HCT116 (cell line): Measurements from ENCODE around the gene TTC8. TPM values are rescaled to one million over a fixed set of nuclear protein-coding genes. Genes with fewer than 3 reads are reported as not detected.

Experiments used
- ATAC-seq: fragments of 200-7000 bp; cut with Tn5 transposase; 2 replicates; pipeline ENCODE4 v1.9.1; 2020; ENCODE audit warnings: mild to moderate bottlenecking, moderate library complexity
- BruUV-seq: library from RNA; stranded (reverse); fragments of 400-500 nt; replicated peaks from 2 replicates; lab custom pipeline; 2021; lab: Mats Ljungman, UMichigan
- CTCF ChIA-PET: fragments of 300-600 bp; sonication (Branson Sonifier 250); formaldehyde crosslinking; loops from one replicate; lab custom pipeline; 2021; ENCODE audit warnings: antibody characterized with exemption; lab: Charles Lee
- POLR2A ChIA-PET: fragments of 300-600, 350-600 bp; sonication (Branson Sonifier 250); formaldehyde crosslinking; loops from one replicate; lab custom pipeline; 2021; ENCODE audit warnings: antibody characterized with exemption; lab: Charles Lee
- RAD21 ChIA-PET, 2 experiments: fragments of 300-600 bp; sonication (Branson Sonifier 250); formaldehyde crosslinking; loops; one replicate each; lab custom pipeline; 2023; ENCODE audit warnings: low total read pairs in 2 of 2; ENCODE audit not compliant: uncharacterized antibody in 2 of 2, unreplicated experiment in 2 of 2, low non-redundant PET in 1 of 2; lab: Charles Lee
- DNase-seq: peaks from one replicate; pipeline ENCODE4 v3.0.0-alpha.2; 2010; ENCODE audit warnings: low read depth, low spot score
- H2AFZ ChIP-seq: fragments of 200-600 bp; shearing (Covaris generic), sonication (generic); 2 replicates; pipeline ENCODE4 v1.6.1; 2017; ENCODE audit warnings: low read depth, mixed run types, mixed read lengths, antibody characterized with exemption, low read length; ENCODE audit not compliant: poor library complexity, severe bottlenecking
- H3K27ac ChIP-seq: 2 replicates; pipeline ENCODE4 v1.5.1; 2012; ENCODE audit warnings: low read depth, low read length
- H3K27me3 ChIP-seq: fragments of 200-600 bp; sonication (generic); 2 replicates; pipeline ENCODE4 v1.6.1; 2016; ENCODE audit warnings: mixed run types, low read length, mixed read lengths; ENCODE audit not compliant: insufficient read depth
- H3K36me3 ChIP-seq, 2 experiments: fragments of 200-500 bp in 1 of 2; fragments of 200-600 bp in 1 of 2; sonication (Bioruptor generic) in 1 of 2; sonication (generic) in 1 of 2; 2 replicates each; pipeline versions ENCODE4 v1.5.1 to v1.6.1; 2014 to 2016; ENCODE audit warnings: low read length in 2 of 2, inconsistent platforms in 1 of 2, mixed read lengths in 1 of 2, mixed run types in 1 of 2; ENCODE audit not compliant: insufficient read depth in 2 of 2, control insufficient read depth in 1 of 2
- H3K4me1 ChIP-seq, 2 experiments: fragments of 200-600 bp in 1 of 2; sonication (generic) in 1 of 2; 2 replicates each; pipeline versions ENCODE4 v1.5.1 to v1.6.1; 2012 to 2017; ENCODE audit warnings: low read length in 2 of 2, inconsistent platforms in 1 of 2, mild to moderate bottlenecking in 1 of 2, mixed read lengths in 1 of 2, mixed run types in 1 of 2, moderate library complexity in 1 of 2; ENCODE audit not compliant: insufficient read depth in 2 of 2, control insufficient read depth in 1 of 2
- H3K4me2 ChIP-seq: fragments of 200-600 bp; sonication (generic); 2 replicates; pipeline ENCODE4 v1.6.1; 2017; ENCODE audit warnings: mixed run types, low read length, mixed read lengths
- H3K4me3 ChIP-seq, 2 experiments: fragments of 200-600 bp in 1 of 2; sonication (generic) in 1 of 2; replicated peaks in 1 of 2; 2 replicates each; pipeline ENCODE4 v1.5.1; 2011 to 2016; ENCODE audit warnings: low read length in 2 of 2, control low read depth in 1 of 2, low read depth in 1 of 2, mild to moderate bottlenecking in 1 of 2, mixed read lengths in 1 of 2, mixed run types in 1 of 2
- H3K79me2 ChIP-seq: fragments of 200-600 bp; sonication (generic); 2 replicates; pipeline ENCODE4 v1.6.1; 2017; ENCODE audit warnings: mild to moderate bottlenecking, mixed run types, low read length, moderate library complexity, mixed read lengths; ENCODE audit not compliant: insufficient read depth
- H3K9ac ChIP-seq: fragments of 200-600 bp; sonication (generic); 2 replicates; pipeline ENCODE4 v1.6.1; 2016; ENCODE audit warnings: low read length, mixed read lengths
- H3K9me2 ChIP-seq: fragments of 200-600 bp; sonication (generic), shearing (Covaris generic); 2 replicates; pipeline ENCODE4 v1.6.1; 2017; ENCODE audit warnings: mixed run types, mild to moderate bottlenecking, moderate library complexity; ENCODE audit not compliant: insufficient read depth
- H3K9me3 ChIP-seq, 2 experiments: fragments of 200-500 bp in 1 of 2; fragments of 200-600 bp in 1 of 2; sonication (Bioruptor generic) in 1 of 2; sonication (generic) in 1 of 2; 2 replicates each; pipeline ENCODE4 v1.6.1; 2014 to 2017; ENCODE audit warnings: low read length in 2 of 2, mixed read lengths in 2 of 2, inconsistent platforms in 1 of 2, low read depth in 1 of 2, mild to moderate bottlenecking in 1 of 2, mixed run types in 1 of 2, moderate library complexity in 1 of 2; ENCODE audit not compliant: control insufficient read depth in 1 of 2, insufficient read depth in 1 of 2
- H4K20me1 ChIP-seq: fragments of 200-600 bp; sonication (generic), shearing (Covaris generic); 2 replicates; pipeline ENCODE4 v1.6.1; 2017; ENCODE audit warnings: mixed run types, mild to moderate bottlenecking, moderate library complexity; ENCODE audit not compliant: insufficient read depth
- CBX3 ChIP-seq: IDR thresholded peaks from 2 replicates; pipeline ENCODE4 v1.6.1; 2012; ENCODE audit warnings: low read depth
- ELF1 ChIP-seq: IDR thresholded peaks from 2 replicates; pipeline ENCODE4 v1.6.1; 2012; ENCODE audit warnings: low read depth, borderline replicate concordance
- EZH2phosphoT487 ChIP-seq: fragments of 200-600 bp; IDR thresholded peaks from 2 replicates; pipeline ENCODE4 v1.6.1; 2018; ENCODE audit warnings: antibody characterized with exemption, borderline replicate concordance
- POLR2AphosphoS5 ChIP-seq: IDR thresholded peaks from 2 replicates; pipeline ENCODE4 v1.6.1; 2011; ENCODE audit warnings: mild to moderate bottlenecking, low read depth, low read length, moderate library complexity
- RAD21 ChIP-seq: IDR thresholded peaks from 2 replicates; pipeline ENCODE4 v1.6.1; 2012; ENCODE audit warnings: low read depth, mild to moderate bottlenecking
- REST ChIP-seq: IDR thresholded peaks from 2 replicates; pipeline ENCODE4 v1.6.1; 2012; ENCODE audit warnings: low read depth
- SIN3A ChIP-seq: IDR thresholded peaks from 2 replicates; pipeline ENCODE4 v1.6.1; 2012; ENCODE audit warnings: low read depth
- SP1 ChIP-seq: IDR thresholded peaks from 2 replicates; pipeline ENCODE4 v1.6.1; 2012; ENCODE audit warnings: low read depth
- ZFX ChIP-seq: fragments of 450-650 bp; IDR thresholded peaks from 2 replicates; pipeline ENCODE4 v1.6.1; 2017
- intact Hi-C: fragments of 100-400 bp; cut with micrococcal nuclease; formaldehyde crosslinking; loops from 2 replicates; pipeline ENCODE4 v1.10.0; 2022
- total RNA-seq: library from RNA; stranded (reverse); gene quantifications from one replicate; pipeline ENCODE4 v1.2.1, GENCODE V29; 2021; ENCODE audit not compliant: unreplicated experiment

Gene TTC8
- total RNA-seq, 1 experiment from 2014 or later, result 21.4 TPM

DNA sequence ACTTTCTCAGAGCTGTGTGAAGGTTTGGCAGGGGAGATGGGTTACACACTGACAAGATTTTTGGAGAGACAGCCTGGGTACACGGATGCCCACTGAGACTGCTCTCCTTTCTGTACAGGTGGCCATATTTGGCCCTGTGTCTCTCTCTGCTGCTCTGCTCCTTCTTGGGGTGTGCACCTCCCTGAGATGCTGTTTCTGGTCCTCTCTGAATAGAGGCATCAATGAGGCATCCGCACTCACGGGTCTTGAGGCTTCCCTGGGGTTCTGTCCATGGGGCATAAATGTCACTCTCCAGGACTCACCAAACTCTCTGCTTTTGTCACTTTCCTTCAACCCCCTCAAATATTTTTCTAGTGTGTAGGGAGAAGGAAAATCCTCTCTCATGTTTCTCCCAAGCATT lies 77.5 kb downstream of the TTC8 start:
- Histone ChIP-seq H3K4me2 (no peak overlapping the region), H4K20me1 (no peaks in the 10 kb centered on the region), H3K4me1 (no peaks in the 10 kb centered on the region), H3K79me2 (no peaks in the 10 kb centered on the region), H3K4me3 (no peak overlapping the region), H2AFZ (no peak overlapping the region), H3K9me2 (no peaks in the 10 kb centered on the region), H3K27ac (no peak overlapping the region), H3K36me3 (no peaks in the 10 kb centered on the region), H3K9ac (no peak overlapping the region), H3K9me3 (no peaks in the 10 kb centered on the region), H3K27me3 (no peaks in the 10 kb centered on the region)
- RAD21 ChIA-PET, result no interaction called here
- POLR2A ChIA-PET, result no interaction called here
- CTCF ChIA-PET, result no interaction called here
- BruUV-seq, result no TSS peak
- DNase-seq (no peak), ATAC-seq (no peak)
- TF ChIP-seq ZFX, result no peak
- no peak for TF ChIP-seq ELF1
- no peak for TF ChIP-seq RAD21
- TF ChIP-seq REST, result no peak
- no peak for TF ChIP-seq POLR2AphosphoS5
- no peak for TF ChIP-seq SP1
- TF ChIP-seq EZH2phosphoT487, result no peak
- no peak for TF ChIP-seq SIN3A
- TF ChIP-seq CBX3, result no peak
- intact Hi-C loops, result no loop called here
